Pancreas (tissue), 8 donors: ENCODE results near the gene FRS3. TPM values are rescaled to one million over a fixed set of nuclear protein-coding genes. Genes with fewer than 3 reads are reported as not detected.

Experiments used
- polyA plus RNA-seq, 2 donors: library from polyadenylated mRNA; stranded (reverse); fragments of 200-250 nt; gene quantifications; one replicate each; pipeline ENCODE4 v1.2.3, GENCODE V29; 2013
- total RNA-seq, 6 donors: library from RNA; stranded (reverse); fragmentation: NEBNext Ultra II Directional in 4 of 6; extraction: Animal tissue kit (Norgen Biotek cat#: 25700) in 4 of 6; gene quantifications; one replicate each; pipeline versions ENCODE4 v1.2.1 to v1.2.4, GENCODE V29; 2021 to 2023
- donor health status: healthy with polysubstance abuse.
- donor health status: DM: no; HTN: no; CAD: no; lungs with moderate emphysema.
- donor health status: DM: no; HTN: no; CAD: no.
- donor health status: Bipolar disorder and iron deficiency.
- donor health status: DM: yes; HTN: yes; CAD: no.
- donor health status: DM: no; HTN: no; CAD: no.
- donor health status: DM: no; HTN: no; CAD: no.
- donor health status: DM: yes; HTN: yes; CAD: no.

Gene FRS3
- total and polyA plus RNA-seq, 8 donors = 2.1 to 7.8 (median 3.7) TPM

Other genes starting within 250 kb of the FRS3 start
- gene FOXP4, start 233.5 kb downstream of the FRS3 start, total RNA-seq = 10 to 100 TPM; 23.1 to 28.3 (median 25.3) TPM
- gene FOXP4, start 233.5 kb downstream of the FRS3 start, polyA plus RNA-seq = 10 to 100 TPM; 27.4 to 29.3 TPM
- gene MDFI, start 141.4 kb downstream of the FRS3 start, total RNA-seq = 1 to 10 TPM in 5 of 6 donors, under 1 TPM in 1; 0.46 to 7.4 (median 1.8) TPM
- gene MDFI, start 141.4 kb downstream of the FRS3 start, polyA plus RNA-seq = 1 to 10 TPM; 2.0 to 5.6 TPM
- gene TFEB, start 44.3 kb downstream of the FRS3 start, total RNA-seq = 10 to 100 TPM in 3 of 6 donors, 1 to 10 TPM in 3; 6.5 to 16.2 (median 10.1) TPM
- 10 to 100 TPM; 27.4 to 49.4 TPM for gene TFEB, start 44.3 kb downstream of the FRS3 start, polyA plus RNA-seq
- gene PGC, start 32.5 kb downstream of the FRS3 start, total RNA-seq = 10 to 100 TPM in 1 of 6 donors, 1 to 10 TPM in 5; 1.0 to 24.4 (median 3.2) TPM
- 10 to 100 TPM in 1 of 2 donors, 1 to 10 TPM in 1; 1.5 to 33.6 TPM for gene PGC, start 32.5 kb downstream of the FRS3 start, polyA plus RNA-seq
- gene PRICKLE4, start 882 bp upstream of the FRS3 start, total RNA-seq = 1 to 10 TPM in 4 of 6 donors, under 1 TPM in 2; 0.88 to 5.7 (median 1.3) TPM
- 1 to 10 TPM; 2.6 to 2.7 TPM for gene PRICKLE4, start 882 bp upstream of the FRS3 start, polyA plus RNA-seq
- 10 to 100 TPM; 48.6 to 86.2 (median 66.8) TPM for gene TOMM6, start 7.8 kb upstream of the FRS3 start, total RNA-seq
- 100 to 1,000 TPM; 123 to 196 TPM for gene TOMM6, start 7.8 kb upstream of the FRS3 start, polyA plus RNA-seq
- gene USP49, start 115.5 kb upstream of the FRS3 start, total RNA-seq = 1 to 10 TPM in 5 of 6 donors, under 1 TPM in 1; 0.98 to 2.4 (median 1.4) TPM
- 1 to 10 TPM; 1.5 TPM for gene USP49, start 115.5 kb upstream of the FRS3 start, polyA plus RNA-seq
- gene MED20, start 141.2 kb upstream of the FRS3 start, total RNA-seq = 10 to 100 TPM in 1 of 6 donors, 1 to 10 TPM in 5; 5.8 to 13.1 (median 8.7) TPM
- gene MED20, start 141.2 kb upstream of the FRS3 start, polyA plus RNA-seq = 1 to 10 TPM; 5.3 to 9.3 TPM
- gene BYSL, start 141.6 kb upstream of the FRS3 start, total RNA-seq = 10 to 100 TPM in 1 of 6 donors, 1 to 10 TPM in 5; 4.7 to 18.6 (median 8.2) TPM
- 10 to 100 TPM; 10.2 to 12.8 TPM for gene BYSL, start 141.6 kb upstream of the FRS3 start, polyA plus RNA-seq
- gene CCND3, start 161.9 kb upstream of the FRS3 start, total RNA-seq = 10 to 100 TPM; 14.2 to 41.3 (median 20.8) TPM
- 10 to 100 TPM; 32.5 to 56.6 TPM for gene CCND3, start 161.9 kb upstream of the FRS3 start, polyA plus RNA-seq